Osteoblast (primary cell): ENCODE measurements around the gene RPS6KA2. TPM values are rescaled to one million over a fixed set of nuclear protein-coding genes. Genes with fewer than 3 reads are reported as not detected.

Source experiments
- DNase-seq: peaks from one replicate; pipeline ENCODE4 v3.0.0; 2011; ENCODE audit warnings: low spot score, mixed read lengths; ENCODE audit not compliant: insufficient read length; ENCODE audit errors: missing footprints
- H2AFZ ChIP-seq: 2 replicates; pipeline ENCODE4 v1.6.0; 2011; ENCODE audit warnings: mild to moderate bottlenecking, low read length
- H3K27ac ChIP-seq: 2 replicates; pipeline ENCODE4 v1.5.1; 2011; ENCODE audit warnings: mild to moderate bottlenecking, low read depth, low read length, moderate library complexity
- H3K27me3 ChIP-seq: 2 replicates; pipeline ENCODE4 v1.6.0; 2012; ENCODE audit warnings: mild to moderate bottlenecking, control low read depth, inconsistent platforms, low read length, moderate library complexity; ENCODE audit not compliant: insufficient read depth
- H3K36me3 ChIP-seq: 2 replicates; pipeline ENCODE4 v1.5.1; 2011; ENCODE audit warnings: mild to moderate bottlenecking, low read length, control low read depth, moderate library complexity; ENCODE audit not compliant: insufficient read depth
- H3K4me1 ChIP-seq: 2 replicates; pipeline ENCODE4 v1.5.1; 2011; ENCODE audit warnings: mild to moderate bottlenecking, low read length, control low read depth, moderate library complexity; ENCODE audit not compliant: insufficient read depth
- H3K4me2 ChIP-seq: 2 replicates; pipeline ENCODE4 v1.6.0; 2011; ENCODE audit warnings: mild to moderate bottlenecking, low read length; ENCODE audit not compliant: insufficient read depth
- H3K4me3 ChIP-seq: fragments of 200-600 bp; sonication (generic); 3 replicates; pipeline ENCODE4 v1.5.1; 2012; ENCODE audit warnings: mild to moderate bottlenecking, low read length, inconsistent platforms; ENCODE audit not compliant: insufficient read depth
- H3K79me2 ChIP-seq: 2 replicates; pipeline ENCODE4 v1.6.0; 2012; ENCODE audit warnings: mild to moderate bottlenecking, low read length, control low read depth, inconsistent platforms; ENCODE audit not compliant: insufficient read depth
- H3K9me3 ChIP-seq: 2 replicates; pipeline ENCODE4 v1.5.1; 2011; ENCODE audit warnings: low read depth, low read length, control low read depth
- H4K20me1 ChIP-seq: 2 replicates; pipeline ENCODE4 v1.6.0; 2012; ENCODE audit warnings: mild to moderate bottlenecking, low read length, control low read depth; ENCODE audit not compliant: insufficient read depth
- total RNA-seq: library from RNA; depleted of rRNA; stranded (reverse); fragments of >200 nt; gene quantifications from 2 replicates; pipeline ENCODE4 v1.2.3, GENCODE V29; 2012
- TF ChIP-seq, protein P1 (sequence below): IDR thresholded peaks from 2 replicates; pipeline ENCODE4 v1.5.1; 2011; ENCODE audit warnings: mild to moderate bottlenecking, low read depth, low read length, moderate library complexity; ENCODE audit errors: extremely low read depth

Gene RPS6KA2
- total RNA-seq, 1 donor: 113 TPM

- Histone ChIP-seq H3K9me3 (peaks cover 2% of the 10 kb centered on the region), H3K27me3 (peaks cover 8% of the 10 kb centered on the region), H3K36me3 (no peaks in the 10 kb centered on the region), H4K20me1 (no peaks in the 10 kb centered on the region), H3K27ac (no peak overlapping the region), H3K4me2 (no peak overlapping the region), H3K4me1 (no peaks in the 10 kb centered on the region), H3K79me2 (no peaks in the 10 kb centered on the region), H2AFZ (no peak overlapping the region), H3K4me3 (no peak overlapping the region)
- TF ChIP-seq, protein P1, sequence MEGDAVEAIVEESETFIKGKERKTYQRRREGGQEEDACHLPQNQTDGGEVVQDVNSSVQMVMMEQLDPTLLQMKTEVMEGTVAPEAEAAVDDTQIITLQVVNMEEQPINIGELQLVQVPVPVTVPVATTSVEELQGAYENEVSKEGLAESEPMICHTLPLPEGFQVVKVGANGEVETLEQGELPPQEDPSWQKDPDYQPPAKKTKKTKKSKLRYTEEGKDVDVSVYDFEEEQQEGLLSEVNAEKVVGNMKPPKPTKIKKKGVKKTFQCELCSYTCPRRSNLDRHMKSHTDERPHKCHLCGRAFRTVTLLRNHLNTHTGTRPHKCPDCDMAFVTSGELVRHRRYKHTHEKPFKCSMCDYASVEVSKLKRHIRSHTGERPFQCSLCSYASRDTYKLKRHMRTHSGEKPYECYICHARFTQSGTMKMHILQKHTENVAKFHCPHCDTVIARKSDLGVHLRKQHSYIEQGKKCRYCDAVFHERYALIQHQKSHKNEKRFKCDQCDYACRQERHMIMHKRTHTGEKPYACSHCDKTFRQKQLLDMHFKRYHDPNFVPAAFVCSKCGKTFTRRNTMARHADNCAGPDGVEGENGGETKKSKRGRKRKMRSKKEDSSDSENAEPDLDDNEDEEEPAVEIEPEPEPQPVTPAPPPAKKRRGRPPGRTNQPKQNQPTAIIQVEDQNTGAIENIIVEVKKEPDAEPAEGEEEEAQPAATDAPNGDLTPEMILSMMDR: no peak
- no peak for DNase-seq
These were observed 15.6 kb upstream of the RPS6KA2 start for GRCh38 chr6:166642646-166643045.

DNA sequence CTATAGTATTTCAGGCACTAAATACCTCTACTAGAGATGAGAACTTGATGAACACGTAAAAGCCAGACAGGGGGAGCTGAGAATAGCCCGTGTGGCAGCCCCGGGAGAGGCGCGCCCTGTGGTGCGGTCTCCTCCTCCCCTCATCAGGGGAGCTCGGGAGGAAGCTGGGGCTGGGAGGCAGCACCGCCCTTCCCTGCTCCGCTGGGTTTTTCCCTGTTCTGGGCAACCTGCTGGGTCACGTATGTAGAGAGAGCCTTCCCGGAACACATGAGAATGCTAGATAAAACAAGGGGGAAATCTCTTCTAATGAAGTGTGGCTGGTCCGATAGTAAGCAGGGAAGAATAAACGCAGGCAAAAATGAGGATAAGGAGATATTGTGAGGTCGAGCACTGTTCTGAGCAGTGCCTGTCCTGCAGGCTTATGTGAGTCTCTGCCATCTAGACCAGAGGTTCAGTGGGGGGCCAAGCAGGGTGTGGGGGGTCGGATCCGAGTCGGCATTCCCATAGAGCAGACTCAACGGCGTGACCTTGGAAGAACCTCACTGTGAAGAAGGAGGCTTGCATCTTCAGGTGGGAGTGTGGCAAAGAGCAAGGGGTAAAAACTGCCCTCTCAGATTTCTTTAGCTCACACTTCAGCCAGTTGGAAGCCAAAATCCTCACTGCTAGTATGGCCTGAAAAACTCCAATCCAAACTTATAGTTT lies 13.4 kb upstream of the RPS6KA2 start:
- TF ChIP-seq, protein P1: no peak
- H3K27ac ChIP-seq: no peak overlapping the region
- H4K20me1 ChIP-seq: no peaks in the 10 kb centered on the region
- peaks cover 2% of the 10 kb centered on the region for H3K9me3 ChIP-seq
- H3K4me2 ChIP-seq: no peak overlapping the region
- no peak overlapping the region for H3K4me3 ChIP-seq
- H3K36me3 ChIP-seq: no peaks in the 10 kb centered on the region
- no peaks in the 10 kb centered on the region for H3K4me1 ChIP-seq
- DNase-seq: no peak
- no peak overlapping the region for H2AFZ ChIP-seq
- peaks cover 9% of the 10 kb centered on the region for H3K27me3 ChIP-seq
- no peaks in the 10 kb centered on the region for H3K79me2 ChIP-seq

- no peak for DNase-seq
- Histone ChIP-seq H3K36me3 (no peaks in the 10 kb centered on the region), H3K9me3 (peaks cover 2% of the 10 kb centered on the region), H3K27me3 (peaks cover 9% of the 10 kb centered on the region), H2AFZ (no peak overlapping the region), H3K4me2 (no peak overlapping the region), H3K27ac (no peak overlapping the region), H3K79me2 (no peaks in the 10 kb centered on the region), H3K4me1 (no peaks in the 10 kb centered on the region), H3K4me3 (no peak overlapping the region), H4K20me1 (no peaks in the 10 kb centered on the region)
- TF ChIP-seq, protein P1: no peak
These were observed 12.9 kb upstream of the RPS6KA2 start for GRCh38 chr6:166639921-166640320.

DNA sequence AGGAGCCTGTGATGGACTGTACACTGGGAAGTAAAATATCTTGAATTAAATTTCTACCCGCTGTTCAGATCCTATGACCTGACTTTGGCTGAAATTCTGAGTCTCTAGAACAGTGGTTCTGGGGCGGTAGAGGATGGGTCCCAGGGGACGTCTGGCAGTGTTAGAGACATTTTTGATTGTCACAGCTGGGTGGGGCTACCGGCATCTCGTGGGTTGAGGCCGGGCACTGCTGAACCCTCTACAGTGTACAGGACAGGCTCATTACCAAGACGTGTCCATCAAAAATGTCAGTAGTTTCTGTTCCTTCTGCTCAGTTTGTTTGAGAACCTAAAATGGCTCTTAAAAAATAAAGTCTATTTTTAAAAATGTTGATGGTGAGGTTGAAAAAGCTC lies 11.5 kb upstream of the RPS6KA2 start:
- no peaks in the 10 kb centered on the region for H3K79me2 ChIP-seq
- no peaks in the 10 kb centered on the region for H4K20me1 ChIP-seq
- no peak overlapping the region for H2AFZ ChIP-seq
- H3K36me3 ChIP-seq: no peaks in the 10 kb centered on the region
- H3K27me3 ChIP-seq: peaks cover 9% of the 10 kb centered on the region
- no peak for DNase-seq
- H3K9me3 ChIP-seq: no peaks in the 10 kb centered on the region
- TF ChIP-seq, protein P1: no peak
- no peak overlapping the region for H3K27ac ChIP-seq
- H3K4me1 ChIP-seq: no peaks in the 10 kb centered on the region
- H3K4me2 ChIP-seq: no peak overlapping the region
- no peak overlapping the region for H3K4me3 ChIP-seq
